K562 (cell line): ENCODE measurements around the gene ANO9.

ENCODE experiments used
- CHD1 ChIP-seq: fragments of 200-600 bp; sonication (generic); IDR thresholded peaks from one replicate; pipeline ENCODE4 v1.6.1; 2012; ENCODE audit warnings: mild to moderate bottlenecking, moderate library complexity, low read length, inconsistent platforms
- KLF1 ChIP-seq: fragments of 450-650 bp; IDR thresholded peaks from 2 replicates; pipeline ENCODE4 v1.6.1; 2016; ENCODE audit warnings: missing genetic modification characterization, missing compliant biosample characterization
- NR1H2 ChIP-seq: sonication (generic); formaldehyde crosslinking; IDR thresholded peaks from 2 replicates; pipeline ENCODE4 v1.4.0; 2020; ENCODE audit warnings: mild to moderate bottlenecking, missing genetic modification reagents
- TF ChIP-seq, protein P1 (sequence below): fragments of 250-450 bp; sonication (Bioruptor Pico); IDR thresholded peaks from 2 replicates; pipeline ENCODE4 v1.8.0; 2021; ENCODE audit warnings: moderate library complexity, mild to moderate bottlenecking, inconsistent platforms

DNA sequence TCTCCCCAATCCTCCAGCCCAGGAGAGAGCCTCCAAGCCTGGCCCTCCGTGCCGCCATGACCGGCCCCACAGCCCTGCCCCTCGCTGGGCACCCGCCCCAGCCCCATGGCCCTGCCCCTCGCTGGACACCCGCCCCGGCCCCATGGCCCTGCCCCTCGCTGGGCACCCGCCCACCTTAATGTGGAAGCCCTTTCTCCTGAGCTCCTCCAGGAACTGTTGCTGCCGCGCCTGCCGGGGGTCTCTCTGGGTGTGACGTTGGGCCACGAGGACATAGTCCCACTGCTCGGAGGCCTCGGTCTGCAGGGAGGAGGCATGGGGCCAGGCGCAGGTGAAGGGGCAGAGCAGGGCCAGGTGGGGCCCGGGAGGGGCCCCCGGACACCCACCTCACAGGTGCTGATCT is 8.2 kb downstream of the ANO9 start:
- TF ChIP-seq CHD1: no peak
- TF ChIP-seq, protein P1, sequence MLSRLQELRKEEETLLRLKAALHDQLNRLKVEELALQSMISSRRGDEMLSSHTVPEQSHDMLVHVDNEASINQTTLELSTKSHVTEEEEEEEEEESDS: no peak
- TF ChIP-seq KLF1 (tag): no peak
- no peak for TF ChIP-seq NR1H2 (CRISPR knock-in tag)
